Measurements from ENCODE around the gene DNAI1.
"Not testable (repeated sequence)": the region's sequence is repeated elsewhere in the genome, so short reads cannot be mapped to it uniquely, and the experiment has no call there.

DNAI1 gene

GRCh38 chr9:34475097-34475496 lies 16.5 kb downstream of the DNAI1 start:
- H3K4me3 ChIP-seq (ENCODE audit: low read length): no peak overlapping the region
- no peak for TF ChIP-seq CTCF (conservative IDR thresholded peaks at IDR 0.05; ENCODE audit: low read length)
- no peak for DNase-seq (ENCODE audit: low read depth)

GRCh38 chr9:34477541-34477940 lies 18.9 kb downstream of the DNAI1 start:
- no peak overlapping the region for H3K4me3 ChIP-seq (ENCODE audit: low read length)
- no peak for DNase-seq (ENCODE audit: low read depth)
- TF ChIP-seq CTCF (conservative IDR thresholded peaks at IDR 0.05; ENCODE audit: low read length): no peak

- no peak overlapping the region for H3K4me3 ChIP-seq (ENCODE audit: low read length)
- DNase-seq (ENCODE audit: low read depth): no peak
- TF ChIP-seq CTCF (conservative IDR thresholded peaks at IDR 0.05; ENCODE audit: low read length): no peak
Measured at GRCh38 chr9:34479431-34479866, 20.8 kb downstream of the DNAI1 start.

- DNase-seq (ENCODE audit: low read depth); H3K4me3 ChIP-seq (ENCODE audit: low read length): not testable (repeated sequence)
Measured at GRCh38 chr9:34481620-34482019, 23.0 kb downstream of the DNAI1 start.

- not testable (repeated sequence) for H3K4me3 ChIP-seq (ENCODE audit: low read length); DNase-seq (ENCODE audit: low read depth)
Measured at GRCh38 chr9:34482746-34483145, 24.1 kb downstream of the DNAI1 start.

GRCh38 chr9:34484678-34485077 lies 26.1 kb downstream of the DNAI1 start:
- no peak overlapping the region for H3K4me3 ChIP-seq (ENCODE audit: low read length)
- no peak for TF ChIP-seq CTCF (conservative IDR thresholded peaks at IDR 0.05; ENCODE audit: low read length)
- DNase-seq (ENCODE audit: low read depth): no peak

GRCh38 chr9:34485822-34486221 lies 27.2 kb downstream of the DNAI1 start:
- TF ChIP-seq CTCF (conservative IDR thresholded peaks at IDR 0.05; ENCODE audit: low read length): no peak
- H3K4me3 ChIP-seq (ENCODE audit: low read length): no peak overlapping the region
- DNase-seq (ENCODE audit: low read depth): no peak

- no peak overlapping the region for H3K4me3 ChIP-seq (ENCODE audit: low read length)
- DNase-seq (ENCODE audit: low read depth): no peak
- TF ChIP-seq CTCF (conservative IDR thresholded peaks at IDR 0.05; ENCODE audit: low read length): no peak
Measured at GRCh38 chr9:34486572-34486971, 28.0 kb downstream of the DNAI1 start.

Measured in AG10803 (cell line).